PC-3 (cell line): Measurements from ENCODE around the gene MSL1. TPM values are rescaled to one million over a fixed set of nuclear protein-coding genes. Genes with fewer than 3 reads are reported as not detected.

ENCODE experiments used
- ATAC-seq: fragments of 200-7000 bp; cut with Tn5 transposase; 2 replicates; pipeline ENCODE4 v1.9.1; 2020; ENCODE audit warnings: mild to moderate bottlenecking, moderate library complexity
- Bru-seq: library from RNA; stranded (reverse); fragments of 400-500 nt; gene quantifications from one replicate; lab custom pipeline; 2021; lab: Mats Ljungman, UMichigan
- BruChase-seq, 2 experiments: library from RNA; stranded (reverse); fragments of 400-500 nt; gene quantifications; one replicate each; lab custom pipeline; 2021; lab: Mats Ljungman, UMichigan
- BruUV-seq: library from RNA; stranded (reverse); fragments of 400-500 nt; replicated peaks from 2 replicates; lab custom pipeline; 2021; lab: Mats Ljungman, UMichigan
- CTCF ChIA-PET: fragments of 300-600 bp; sonication (Branson Sonifier 250); formaldehyde crosslinking; loops from one replicate; lab custom pipeline; 2022; ENCODE audit warnings: antibody characterized with exemption; lab: Charles Lee
- POLR2A ChIA-PET: fragments of 300-600 bp; sonication (Branson Sonifier 250); formaldehyde crosslinking; loops from one replicate; lab custom pipeline; 2022; ENCODE audit warnings: antibody characterized with exemption; ENCODE audit not compliant: unreplicated experiment; lab: Charles Lee
- DNase-seq: peaks from one replicate; pipeline ENCODE4 v3.0.0-alpha.2; 2015
- H2AFZ ChIP-seq: fragments of 300-600 bp; sonication (generic); 2 replicates; pipeline ENCODE4 v1.6.0; 2016; ENCODE audit warnings: antibody characterized with exemption, low read length
- H3F3A ChIP-seq: fragments of 300-600 bp; sonication (generic); one replicate; pipeline ENCODE4 v1.6.0; 2017; ENCODE audit warnings: antibody characterized with exemption, low read length, control low read depth, mild to moderate bottlenecking; ENCODE audit not compliant: unreplicated experiment
- H3K27ac ChIP-seq: fragments of 300-600 bp; sonication (generic); 2 replicates; pipeline ENCODE4 v1.5.1; 2016; ENCODE audit warnings: mild to moderate bottlenecking, low read length
- H3K27me3 ChIP-seq: fragments of 300-600 bp; sonication (generic); 2 replicates; pipeline ENCODE4 v1.6.1; 2016; ENCODE audit warnings: low read length, mixed read lengths
- H3K36me3 ChIP-seq: fragments of 300-600 bp; sonication (generic); 2 replicates; pipeline ENCODE4 v1.6.1; 2016; ENCODE audit warnings: low read depth, mixed run types, low read length, mixed read lengths
- H3K4me1 ChIP-seq: fragments of 300-600 bp; sonication (generic); 2 replicates; pipeline ENCODE4 v1.5.1; 2016; ENCODE audit warnings: low read length; ENCODE audit not compliant: insufficient read depth
- H3K4me2 ChIP-seq: fragments of 300-600 bp; sonication (generic); 2 replicates; pipeline ENCODE4 v1.6.0; 2016; ENCODE audit warnings: low read length
- H3K4me3 ChIP-seq: fragments of 300-600 bp; sonication (generic); 2 replicates; pipeline ENCODE4 v1.5.1; 2016; ENCODE audit warnings: mild to moderate bottlenecking, low read length, mixed read lengths
- H3K79me2 ChIP-seq: fragments of 300-600 bp; sonication (generic); 2 replicates; pipeline ENCODE4 v1.6.1; 2017; ENCODE audit warnings: low read length, mixed read lengths
- H3K9ac ChIP-seq: fragments of 300-600 bp; sonication (generic); 2 replicates; pipeline ENCODE4 v1.6.0; 2016; ENCODE audit warnings: mild to moderate bottlenecking, low read length
- H3K9me2 ChIP-seq: fragments of 300-600 bp; sonication (generic); replicated peaks from 2 replicates; pipeline ENCODE4 v1.6.1; 2016; ENCODE audit warnings: mixed run types, low read length, mixed read lengths
- H3K9me3 ChIP-seq: fragments of 300-600 bp; sonication (generic); 2 replicates; pipeline ENCODE4 v1.6.1; 2016; ENCODE audit warnings: low read length, mixed read lengths
- H4K20me1 ChIP-seq: fragments of 300-600 bp; sonication (generic); 2 replicates; pipeline ENCODE4 v1.6.1; 2016; ENCODE audit warnings: low read length, mixed read lengths
- EZH2 ChIP-seq: fragments of 300-600 bp; sonication (generic); IDR thresholded peaks from one replicate; pipeline ENCODE4 v1.6.1; 2017; ENCODE audit warnings: antibody characterized with exemption, mild to moderate bottlenecking, low read length; ENCODE audit not compliant: unreplicated experiment
- EZH2phosphoT487 ChIP-seq: fragments of 300-600 bp; sonication (generic); IDR thresholded peaks from 2 replicates; pipeline ENCODE4 v1.6.1; 2018; ENCODE audit warnings: mild to moderate bottlenecking, antibody characterized with exemption, low read length, borderline replicate concordance
- intact Hi-C: fragments of 100-400 bp; cut with micrococcal nuclease; formaldehyde crosslinking; loops from 2 replicates; pipeline ENCODE4 v1.9.0; 2023
- long read RNA-seq: library from polyadenylated mRNA; unstranded; transcript quantifications from one replicate; pipeline ENCODE4 v2.0.0, GENCODE V29; 2021; ENCODE audit not compliant: unreplicated experiment
- total RNA-seq: library from RNA; depleted of rRNA; stranded (reverse); fragments of >200 nt; gene quantifications from 2 replicates; pipeline ENCODE4 v1.2.3, GENCODE V29; 2014; rRNA removed
- TF ChIP-seq, protein P1 (sequence below): fragments of 300-600 bp; sonication (generic); conservative IDR thresholded peaks from 2 replicates; pipeline ENCODE4 v1.5.1; 2017; ENCODE audit warnings: antibody characterized with exemption, low read depth, mild to moderate bottlenecking, low read length

Gene MSL1, protein sequence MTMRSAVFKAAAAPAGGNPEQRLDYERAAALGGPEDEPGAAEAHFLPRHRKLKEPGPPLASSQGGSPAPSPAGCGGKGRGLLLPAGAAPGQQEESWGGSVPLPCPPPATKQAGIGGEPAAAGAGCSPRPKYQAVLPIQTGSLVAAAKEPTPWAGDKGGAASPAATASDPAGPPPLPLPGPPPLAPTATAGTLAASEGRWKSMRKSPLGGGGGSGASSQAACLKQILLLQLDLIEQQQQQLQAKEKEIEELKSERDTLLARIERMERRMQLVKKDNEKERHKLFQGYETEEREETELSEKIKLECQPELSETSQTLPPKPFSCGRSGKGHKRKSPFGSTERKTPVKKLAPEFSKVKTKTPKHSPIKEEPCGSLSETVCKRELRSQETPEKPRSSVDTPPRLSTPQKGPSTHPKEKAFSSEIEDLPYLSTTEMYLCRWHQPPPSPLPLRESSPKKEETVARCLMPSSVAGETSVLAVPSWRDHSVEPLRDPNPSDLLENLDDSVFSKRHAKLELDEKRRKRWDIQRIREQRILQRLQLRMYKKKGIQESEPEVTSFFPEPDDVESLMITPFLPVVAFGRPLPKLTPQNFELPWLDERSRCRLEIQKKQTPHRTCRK
- 22.2 and 38.1 TPM in 2 replicates for total RNA-seq
- Bru-seq, nascent RNA = percentile 77 among the genes with signal in this experiment
- BruChase-seq, experiment 1, labeled RNA remaining after a 6-hour chase = percentile 97 among the genes with signal in this experiment
- BruChase-seq, experiment 2, labeled RNA remaining after a 2-hour chase = percentile 94 among the genes with signal in this experiment
- long read RNA-seq, full-length matches to known transcripts = 35 of 74 reads
- long read RNA-seq, partial matches to known transcripts = 15 of 74 reads
- long read RNA-seq, other reads (novel, unspliced or antisense) = 24 of 74 reads

DNA sequence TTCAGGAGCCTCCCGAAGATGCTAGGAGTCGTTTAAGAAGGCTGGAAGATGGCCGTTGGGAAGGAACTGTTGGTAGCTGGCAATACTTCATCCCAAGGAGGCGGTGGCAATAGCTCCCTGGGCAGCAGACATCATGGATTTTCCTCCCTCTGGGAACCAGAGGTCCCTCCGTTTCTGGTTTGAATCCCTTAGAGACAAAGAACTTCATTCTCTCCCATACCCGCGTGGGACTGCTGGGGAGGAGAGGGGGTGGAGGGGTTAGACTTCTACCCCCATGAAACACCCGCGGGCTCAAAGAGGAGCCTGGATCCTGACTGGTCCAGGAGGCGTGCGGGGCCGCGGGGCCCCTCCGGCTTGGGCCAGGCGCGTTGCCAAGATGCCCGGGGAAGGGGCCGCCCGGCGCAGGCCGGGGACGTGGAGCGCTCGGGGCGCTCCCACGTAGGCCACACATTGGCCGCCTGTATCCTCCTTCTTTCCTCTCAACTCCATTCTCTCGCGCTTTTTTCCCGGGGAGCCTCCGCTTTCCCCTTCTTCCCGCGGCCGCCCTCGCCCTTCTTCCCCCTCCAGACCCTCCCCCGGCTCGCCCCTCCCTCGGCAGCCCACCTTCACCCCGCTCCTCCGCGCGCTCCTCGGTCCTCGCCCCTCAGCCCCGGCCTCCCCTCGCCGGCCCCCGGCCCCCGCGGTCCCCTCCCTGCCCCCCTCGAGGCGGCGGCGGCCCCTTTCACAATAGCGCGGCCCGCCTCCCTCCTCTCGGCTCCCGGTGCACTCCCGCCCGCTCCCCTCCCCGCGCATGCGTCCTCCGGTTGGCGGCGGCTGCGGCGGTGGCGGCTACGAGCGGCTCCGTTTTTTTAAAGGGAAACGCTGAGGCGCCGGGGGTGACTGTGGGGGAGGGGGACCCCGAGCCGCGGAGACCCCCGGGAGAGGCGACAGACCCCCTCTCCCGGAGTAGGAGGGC lies at the start of gene MSL1:
TSS of gene MSL1 (plus strand) at position 791 of the 955 bp plus-strand sequence. CDS start 642 bp downstream, outside the sequence.
- H3K27ac ChIP-seq = peak within 1 kb of the TSS; percentile 57
- ATAC-seq = peak; percentile 61
- BruUV-seq = no TSS peak

DNA sequence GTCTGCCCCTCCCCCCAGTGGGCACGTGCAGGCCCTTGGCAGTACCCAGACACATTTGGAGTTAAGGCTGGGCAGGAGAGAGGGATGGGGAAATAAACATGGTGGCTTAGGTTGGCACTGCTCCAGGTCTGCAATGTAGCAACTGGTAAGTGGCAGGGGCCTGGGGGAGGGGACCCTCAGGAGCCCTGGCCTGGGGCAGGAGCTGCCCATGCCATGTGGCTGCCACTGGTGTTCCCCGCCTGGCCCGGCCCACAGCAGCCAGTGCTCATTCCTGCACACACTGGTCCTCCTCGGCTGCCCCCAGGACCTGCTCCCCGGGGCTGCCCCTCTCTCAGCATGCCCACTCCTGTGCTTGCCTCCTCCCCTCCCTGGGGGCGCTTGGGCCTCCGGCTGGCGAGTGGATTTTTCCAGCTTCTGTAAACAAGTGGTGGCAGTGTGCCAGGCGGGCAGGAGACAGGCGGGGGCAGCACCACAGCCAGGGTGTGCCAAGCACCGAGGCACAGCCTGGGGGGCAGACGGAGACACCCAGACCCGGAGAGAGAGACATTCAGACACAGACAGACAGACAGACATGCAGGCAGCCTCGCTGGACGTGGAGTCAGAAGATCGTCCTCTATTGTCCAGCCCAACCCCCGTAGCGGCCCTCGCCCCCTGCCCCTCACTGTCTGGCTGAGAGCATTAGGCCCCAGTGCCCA lies 49.6 kb upstream of the MSL1 start:
- Histone ChIP-seq H2AFZ (no peak overlapping the region), H3F3A (no peaks in the 10 kb centered on the region), H3K79me2 (no peaks in the 10 kb centered on the region), H3K36me3 (no peaks in the 10 kb centered on the region), H3K9me3 (no peaks in the 10 kb centered on the region), H3K9me2 (no peaks in the 10 kb centered on the region), H4K20me1 (no peaks in the 10 kb centered on the region), H3K4me3 (no peak overlapping the region), H3K4me2 (no peak overlapping the region), H3K9ac (no peak overlapping the region), H3K27me3 (no peaks in the 10 kb centered on the region), H3K4me1 (peaks cover 33% of the 10 kb centered on the region), H3K27ac (no peak overlapping the region)
- BruUV-seq = no TSS peak
- intact Hi-C loops = no loop called here
- no peak for TF ChIP-seq EZH2phosphoT487
- DNase-seq (peak; percentile 4), ATAC-seq (no peak)
- ChIA-PET POLR2A (no interaction called here), CTCF (no interaction called here)

More for the DNA sequence above, at the start of gene MSL1:
- CTCF ChIA-PET = interaction anchor here (1.0 kb wide), 1 partner anchor 8 kb away, joined by 4 read pairs; no protein-coding TSS in a partner anchor
- no peaks in the 10 kb centered on the region for H3F3A ChIP-seq
- peak; percentile 61 for DNase-seq
- no peaks in the 10 kb centered on the region for H3K9me2 ChIP-seq
- peaks cover 56% of the 10 kb centered on the region for H3K79me2 ChIP-seq
- H3K9me3 ChIP-seq = no peaks in the 10 kb centered on the region
- H4K20me1 ChIP-seq = 0 out of 2 replicates have a peak, but pooled peaks cover 7% of the 10 kb centered on the region
- H3K4me1 ChIP-seq = peaks cover 4% of the 10 kb centered on the region
- intact Hi-C loops = no loop called here
- H3K36me3 ChIP-seq = peaks cover 4% of the 10 kb centered on the region; the same call in 1 of the 2 replicates
- no peaks in the 10 kb centered on the region for H3K27me3 ChIP-seq
- POLR2A ChIA-PET = interaction anchor here (0.8 to 1.5 kb wide), 2 partner anchors 8 to 19 kb away, joined by 8 to 16 read pairs; no protein-coding TSS in a partner anchor
- peak within 1 kb of the TSS; percentile 85 for H2AFZ ChIP-seq
- peak within 1 kb of the TSS; percentile 99 for H3K4me3 ChIP-seq
- H3K4me2 ChIP-seq = peak within 1 kb of the TSS; percentile 98
- no peak for TF ChIP-seq EZH2
- TF ChIP-seq, protein P1, sequence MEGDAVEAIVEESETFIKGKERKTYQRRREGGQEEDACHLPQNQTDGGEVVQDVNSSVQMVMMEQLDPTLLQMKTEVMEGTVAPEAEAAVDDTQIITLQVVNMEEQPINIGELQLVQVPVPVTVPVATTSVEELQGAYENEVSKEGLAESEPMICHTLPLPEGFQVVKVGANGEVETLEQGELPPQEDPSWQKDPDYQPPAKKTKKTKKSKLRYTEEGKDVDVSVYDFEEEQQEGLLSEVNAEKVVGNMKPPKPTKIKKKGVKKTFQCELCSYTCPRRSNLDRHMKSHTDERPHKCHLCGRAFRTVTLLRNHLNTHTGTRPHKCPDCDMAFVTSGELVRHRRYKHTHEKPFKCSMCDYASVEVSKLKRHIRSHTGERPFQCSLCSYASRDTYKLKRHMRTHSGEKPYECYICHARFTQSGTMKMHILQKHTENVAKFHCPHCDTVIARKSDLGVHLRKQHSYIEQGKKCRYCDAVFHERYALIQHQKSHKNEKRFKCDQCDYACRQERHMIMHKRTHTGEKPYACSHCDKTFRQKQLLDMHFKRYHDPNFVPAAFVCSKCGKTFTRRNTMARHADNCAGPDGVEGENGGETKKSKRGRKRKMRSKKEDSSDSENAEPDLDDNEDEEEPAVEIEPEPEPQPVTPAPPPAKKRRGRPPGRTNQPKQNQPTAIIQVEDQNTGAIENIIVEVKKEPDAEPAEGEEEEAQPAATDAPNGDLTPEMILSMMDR = no peak
- TF ChIP-seq EZH2phosphoT487 = no peak
- H3K9ac ChIP-seq = peak within 1 kb of the TSS; percentile 93
